Activated CD4-positive, alpha-beta T cell treated with anti-CD3 and anti-CD28 coated beads, Interleukin-2, Interleukin-6, amounts not matched to agents 100 ng/mL and 50 ng/mL, durations not matched to agents 16 hours and 8 hours (primary cell): ENCODE results near the gene HECTD1.
"Not testable (repeated sequence)": the region's sequence is repeated elsewhere in the genome, so short reads cannot be mapped to it uniquely, and the experiment has no call there.

Experiments used
- DNase-seq: peaks from one replicate; pipeline ENCODE4 v3.0.0-alpha.2; 2020

Gene HECTD1

DNA sequence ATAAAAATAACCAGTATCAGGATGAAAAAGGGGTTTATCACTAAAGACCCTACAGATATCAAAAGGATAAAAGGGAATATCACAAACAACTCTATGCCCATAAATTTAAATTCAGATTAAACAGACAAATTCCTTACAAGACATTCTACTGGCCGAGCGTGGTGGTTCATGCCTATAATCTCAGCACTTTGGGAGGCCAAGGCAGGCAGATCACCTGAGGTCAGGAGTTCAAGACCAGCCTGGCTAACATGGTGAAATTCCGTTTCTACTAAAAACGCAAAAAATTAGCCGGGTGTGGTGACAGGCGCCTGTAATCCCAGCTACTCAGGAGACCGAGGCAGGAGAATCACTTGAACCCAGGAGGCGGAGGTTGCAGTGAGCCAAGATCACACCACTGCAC is 15.0 kb downstream of the HECTD1 start:
- not testable (repeated sequence) for DNase-seq

DNA sequence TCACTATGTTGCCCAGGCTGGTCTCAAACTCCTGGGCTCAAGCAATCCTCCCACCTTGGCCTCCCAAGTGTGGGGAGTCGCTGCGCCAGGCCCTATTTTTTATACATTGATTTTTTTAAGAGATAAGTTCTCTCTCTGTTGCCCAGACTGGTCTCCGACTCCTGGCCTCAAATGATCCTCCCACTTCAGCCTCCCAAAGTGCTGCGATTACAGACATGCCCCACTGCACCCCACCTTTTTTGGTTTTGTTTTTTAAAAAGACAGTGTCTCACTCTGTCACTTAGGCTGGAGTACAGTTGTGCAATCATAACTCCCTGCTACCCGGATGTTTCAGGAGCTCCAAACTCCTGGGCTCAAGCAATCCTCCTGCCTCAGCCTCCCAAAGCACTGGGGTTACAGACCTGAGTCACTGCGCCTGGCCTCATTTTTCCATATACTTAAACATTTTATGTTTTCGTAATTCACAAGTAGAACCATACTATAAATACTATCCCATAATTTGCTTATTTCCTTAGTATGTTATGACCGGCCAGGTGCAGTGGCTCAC is 16.8 kb downstream of the HECTD1 start:
- no peak for DNase-seq

DNA sequence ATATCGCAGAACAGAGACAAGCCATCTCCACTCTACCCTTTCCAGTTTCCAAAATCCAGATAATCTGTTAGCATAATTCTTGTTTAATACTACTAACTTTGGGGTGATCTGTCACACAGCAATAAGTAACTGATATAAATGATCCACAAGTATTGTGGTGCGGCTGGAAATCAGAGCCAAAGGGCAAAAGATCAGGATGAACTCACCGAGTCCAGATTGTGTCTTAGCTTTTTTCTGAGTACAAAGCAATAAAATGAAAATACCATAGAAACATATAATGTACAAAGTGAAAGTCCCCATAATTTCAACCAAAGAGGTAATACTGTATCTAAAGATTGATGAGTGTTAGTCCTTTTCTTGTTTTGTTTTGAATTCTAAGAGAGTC is 17.4 kb downstream of the HECTD1 start:
- DNase-seq, result no peak

DNA sequence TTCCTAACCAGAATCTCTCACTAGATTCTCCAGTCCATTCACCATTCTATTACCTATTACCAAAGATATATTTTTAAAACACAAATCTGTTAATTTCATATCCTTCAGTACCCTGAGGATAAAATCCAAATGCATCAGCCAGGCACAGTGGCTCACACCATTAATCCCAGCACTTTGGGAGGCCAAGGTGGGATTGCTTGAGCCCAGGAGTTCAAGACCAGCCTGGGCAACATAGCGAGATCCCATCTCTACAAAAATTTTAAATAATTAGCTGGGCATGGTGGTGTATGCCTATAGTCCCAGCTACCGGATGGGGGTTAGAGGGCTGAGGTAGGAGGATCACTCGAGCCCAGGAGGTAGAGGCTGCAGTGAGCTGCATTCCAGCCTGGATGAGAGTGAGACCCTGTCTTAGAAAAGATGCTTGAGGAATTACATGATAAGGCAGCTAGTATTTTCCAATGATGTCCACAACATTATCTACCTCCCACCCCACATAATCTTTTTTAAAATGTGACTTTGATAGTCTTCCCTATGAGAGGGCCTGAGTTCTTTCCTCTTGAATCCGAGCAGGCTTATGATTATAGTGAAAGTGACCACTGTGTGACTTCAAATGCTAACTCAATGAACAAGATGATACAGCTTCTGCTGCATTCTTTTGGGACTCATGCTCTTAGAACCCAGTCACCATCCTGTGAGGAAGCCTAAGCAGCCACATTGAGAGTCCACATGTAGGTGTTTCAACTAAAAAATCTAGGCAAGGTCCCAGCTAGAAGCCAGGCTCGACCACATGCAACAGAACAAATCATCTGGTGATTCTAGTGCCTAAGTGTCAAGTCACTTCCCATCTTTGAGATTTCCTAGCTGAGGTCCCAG is 18.0 kb downstream of the HECTD1 start:
- DNase-seq, result no peak

DNA sequence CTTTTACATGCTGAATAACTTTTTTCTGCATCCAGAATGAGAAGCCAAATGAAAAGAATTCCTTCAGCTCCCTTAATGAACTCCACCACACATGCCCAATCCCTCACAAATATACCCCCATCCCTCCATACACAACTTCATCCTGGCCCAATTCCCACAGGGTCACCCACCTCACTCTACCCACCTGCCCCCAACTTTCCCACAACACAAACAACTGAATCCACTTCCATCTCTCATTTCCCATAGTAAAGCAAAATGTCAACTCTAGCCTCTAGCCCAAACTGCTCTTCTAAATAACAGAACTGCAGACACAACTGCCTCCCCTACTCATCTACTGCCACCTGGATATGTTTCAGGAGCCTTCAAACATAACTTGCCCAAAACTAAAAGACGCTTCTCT is 18.8 kb downstream of the HECTD1 start:
- DNase-seq, result no peak

DNA sequence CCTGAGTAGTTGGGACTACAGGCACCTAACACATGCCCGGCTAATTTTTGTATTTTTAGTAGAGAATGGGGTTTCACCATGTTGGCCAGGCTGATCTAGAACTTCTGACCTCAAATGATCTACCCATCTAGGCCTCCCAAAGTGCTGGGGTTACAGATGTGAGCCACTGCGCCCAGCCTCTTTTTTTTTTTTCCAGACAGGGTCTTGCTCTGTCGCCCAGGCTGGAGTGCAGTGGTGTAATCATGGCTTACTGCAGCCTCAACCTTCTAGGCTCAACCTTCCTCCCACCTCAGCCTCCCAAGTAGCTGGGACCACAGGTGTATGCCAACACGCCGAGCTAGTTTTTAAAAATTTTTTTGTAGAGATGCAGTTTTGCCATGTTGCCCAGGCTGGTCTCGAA is 25.6 kb downstream of the HECTD1 start:
- not testable (repeated sequence) for DNase-seq

DNA sequence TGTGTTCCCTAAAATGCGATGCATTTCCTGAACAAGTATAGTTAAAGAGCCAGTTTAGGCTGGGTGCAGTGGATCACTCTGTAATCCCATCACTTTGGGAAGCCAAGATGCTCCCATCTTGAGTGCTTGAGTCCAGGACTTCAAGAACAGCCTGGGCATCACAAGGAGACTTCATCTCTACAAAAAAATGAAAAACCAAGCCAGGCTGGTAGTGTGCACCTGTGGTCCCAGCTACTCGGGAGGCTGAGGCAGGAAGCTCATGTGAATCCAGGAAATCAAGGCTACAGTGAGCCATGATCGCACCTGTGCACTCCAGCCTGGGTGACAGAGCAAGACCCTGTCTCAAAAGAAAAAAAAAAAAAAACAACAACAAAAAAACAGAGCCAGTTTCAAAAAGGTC is 26.3 kb downstream of the HECTD1 start:
- no peak for DNase-seq

DNA sequence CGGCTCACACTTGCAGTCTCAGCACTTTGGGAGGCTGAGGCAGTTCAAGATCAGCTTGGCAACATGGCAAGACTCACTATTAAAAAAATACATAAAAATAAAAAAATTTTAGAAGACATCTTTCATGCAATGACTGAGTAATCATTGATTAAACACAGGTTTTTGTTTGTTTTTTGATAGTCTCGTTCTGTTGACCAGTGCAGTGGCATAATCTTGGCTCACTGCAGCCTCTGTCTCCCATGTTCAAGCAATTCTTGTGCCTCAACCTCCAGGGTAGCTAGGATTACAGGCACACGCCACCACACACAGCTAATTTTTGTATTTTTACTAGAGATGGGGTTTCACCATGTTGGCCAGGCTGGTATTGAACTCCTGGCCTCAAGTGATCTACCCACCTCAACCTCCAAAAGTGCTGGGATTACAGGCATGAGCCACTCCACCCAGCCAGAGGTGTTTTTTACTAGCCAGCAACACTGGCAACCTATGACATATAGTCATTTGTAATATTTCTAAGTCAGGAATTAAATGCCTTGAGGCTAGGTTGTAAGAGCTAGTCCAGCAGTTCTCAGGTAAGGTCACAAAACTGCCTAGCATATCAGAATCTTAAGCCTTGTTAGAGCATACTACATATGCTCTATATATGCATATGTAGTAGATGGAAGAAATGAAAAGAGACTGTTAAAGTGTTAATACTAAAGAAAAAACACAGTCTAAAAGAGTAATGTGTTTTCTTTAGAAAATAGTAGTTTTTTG is 27.1 kb downstream of the HECTD1 start:
- DNase-seq, result no peak

DNA sequence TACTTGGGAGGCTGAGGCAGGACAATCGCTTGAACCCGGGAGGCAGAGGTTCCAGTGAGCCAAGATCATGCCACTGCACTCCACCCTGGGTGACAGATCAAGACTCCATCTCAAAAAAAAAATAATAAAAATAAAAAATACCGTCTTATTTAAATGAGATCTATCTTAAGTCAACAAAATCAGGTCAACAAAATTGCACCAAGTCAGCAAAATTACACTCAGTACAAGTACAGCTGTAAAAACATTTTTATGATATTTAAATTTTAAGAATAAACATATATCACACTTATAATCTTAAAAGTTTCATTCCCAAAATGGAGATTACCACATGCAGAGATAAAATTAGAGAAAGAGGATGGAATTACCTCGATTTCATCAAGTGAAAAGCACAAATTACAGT is 33.2 kb downstream of the HECTD1 start:
- DNase-seq, result no peak

DNA sequence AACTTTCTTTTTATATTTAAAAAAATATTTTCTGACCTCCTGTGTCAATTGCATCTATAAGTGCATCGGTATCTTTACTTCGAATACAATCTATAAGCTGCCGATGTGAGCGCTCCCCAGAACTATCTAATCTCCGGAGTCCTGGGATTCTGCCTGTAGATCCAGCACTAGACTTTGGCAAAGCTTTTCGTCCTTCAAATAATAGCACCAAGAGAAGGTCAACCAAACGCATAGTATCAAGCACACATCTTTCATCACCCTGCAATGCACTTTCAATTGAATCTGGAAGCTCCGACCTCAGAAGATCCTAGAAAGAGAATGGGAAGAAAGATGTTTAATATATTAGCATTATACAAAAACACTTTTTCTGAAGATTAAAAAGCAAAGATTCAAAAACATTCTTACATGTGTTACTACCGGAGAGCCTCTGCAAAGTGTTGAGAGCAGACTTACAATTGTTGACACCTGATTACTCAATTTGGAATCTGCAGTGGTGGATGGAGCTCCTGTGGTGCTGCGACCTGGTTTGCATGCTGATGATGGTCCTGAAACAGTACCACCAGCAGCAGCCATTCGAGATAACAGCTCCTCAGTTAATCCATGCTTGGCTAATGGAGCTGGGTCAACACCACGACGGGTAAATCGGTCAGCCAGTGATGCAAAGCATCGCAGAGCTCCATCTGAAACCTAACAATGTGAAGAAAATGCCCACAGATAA is 34.3 kb downstream of the HECTD1 start:
- no peak for DNase-seq

DNA sequence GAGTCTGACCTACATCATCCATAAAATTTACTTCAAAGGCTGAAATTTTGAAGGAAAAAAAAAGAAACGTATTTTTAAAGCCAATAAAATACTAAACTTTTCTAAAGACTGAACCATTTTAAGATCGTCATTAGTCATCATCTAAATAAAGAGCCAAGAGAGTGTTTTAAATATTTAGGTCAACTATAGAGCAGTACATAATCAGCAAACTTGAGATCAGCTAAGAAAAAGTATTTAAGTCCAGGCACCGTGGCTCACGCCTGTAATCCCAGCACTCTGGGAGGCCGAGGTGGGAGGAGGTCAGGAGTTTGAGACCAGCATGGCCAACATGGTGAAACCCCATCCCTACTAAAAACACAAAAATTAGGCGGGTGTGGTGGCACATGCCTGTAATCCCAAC is 35.5 kb downstream of the HECTD1 start:
- no peak for DNase-seq

DNA sequence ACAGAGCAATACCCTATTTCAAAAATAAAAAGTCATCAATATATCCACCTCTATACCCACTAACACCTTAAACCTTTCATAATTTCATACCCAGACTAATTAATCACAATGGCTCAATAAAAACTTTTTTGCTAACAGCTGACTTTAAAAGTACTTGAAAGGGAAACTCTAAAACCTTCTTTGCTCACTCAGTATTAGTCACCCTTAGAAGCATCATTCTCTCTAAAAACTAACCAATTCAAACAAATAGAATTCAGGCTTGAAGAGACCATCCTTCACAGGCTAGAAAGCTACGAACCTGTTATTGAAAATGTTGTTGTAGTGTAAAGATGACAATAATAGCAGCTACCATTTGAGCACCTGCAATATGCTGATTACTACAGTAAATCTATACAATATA is 37.2 kb downstream of the HECTD1 start:
- no peak for DNase-seq

DNA sequence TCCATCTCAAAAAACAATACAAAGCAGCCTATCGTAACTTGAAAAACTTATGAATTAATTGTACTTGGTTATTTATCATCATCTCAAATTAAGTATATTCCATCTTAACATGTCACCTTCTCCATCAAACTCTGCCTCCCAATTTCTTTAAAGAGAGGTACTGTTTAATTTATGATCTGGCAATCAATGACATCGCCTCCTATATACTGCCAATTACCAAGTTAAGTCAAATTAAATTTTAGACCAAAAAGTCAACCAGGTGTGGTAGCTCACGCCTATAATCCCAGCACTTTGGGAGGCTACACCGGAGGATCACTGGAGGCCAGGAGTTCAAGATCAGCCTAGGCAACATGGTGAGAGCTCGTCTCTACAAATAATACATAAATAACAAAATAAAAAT is 37.7 kb downstream of the HECTD1 start:
- DNase-seq, result no peak

DNA sequence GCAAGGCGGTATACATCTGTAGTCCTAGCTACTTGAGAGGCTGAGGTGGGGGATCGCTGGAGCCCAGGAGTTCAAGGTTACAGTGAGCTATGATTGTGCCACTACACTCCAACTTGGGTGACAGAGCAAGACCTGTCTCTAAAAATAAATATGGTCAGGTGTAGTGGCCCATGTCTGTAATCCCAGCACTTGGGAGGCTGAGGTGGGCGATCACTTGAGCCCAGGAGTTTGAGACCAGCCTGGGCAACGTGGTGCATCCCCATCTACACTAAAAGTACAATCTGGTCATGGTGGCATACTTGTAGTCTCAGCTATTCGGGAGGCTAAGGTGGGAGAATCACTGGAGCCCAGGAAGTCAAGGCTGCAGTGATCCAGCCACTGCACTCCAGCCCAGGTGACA is 40.6 kb downstream of the HECTD1 start:
- DNase-seq, result no peak

DNA sequence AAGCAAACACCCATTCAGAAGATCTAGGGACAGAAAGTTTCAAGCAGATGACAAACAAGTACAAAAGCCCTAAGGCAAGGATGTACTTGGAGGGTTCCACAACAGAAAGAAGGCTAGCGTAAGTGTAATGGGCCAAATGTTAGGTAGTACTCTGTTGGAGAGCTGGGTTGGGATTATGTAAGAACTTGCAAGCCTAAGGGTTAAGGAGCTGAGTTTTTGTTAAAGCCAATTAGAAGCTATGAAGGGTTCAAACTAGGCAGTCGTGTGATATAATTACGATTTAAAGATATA is 41.4 kb downstream of the HECTD1 start:
- DNase-seq, result no peak

DNA sequence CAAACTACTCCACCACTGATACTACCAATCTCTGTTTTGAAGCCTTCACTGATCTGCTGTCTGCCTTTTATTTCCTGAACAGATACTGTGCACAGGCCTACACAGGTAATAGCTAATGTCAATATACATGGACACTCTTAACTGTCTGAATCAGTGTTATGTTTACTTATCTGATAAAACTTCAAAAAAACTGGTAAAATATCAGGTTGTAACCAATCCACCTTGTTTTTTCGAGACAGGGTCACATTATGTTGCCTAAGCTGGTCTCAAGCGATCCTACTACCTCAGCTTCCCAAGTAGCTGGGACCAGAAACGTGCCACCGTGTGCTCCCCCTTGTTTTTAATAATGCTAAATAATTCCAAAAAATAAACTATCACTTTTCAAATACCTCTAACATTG is 43.5 kb downstream of the HECTD1 start:
- DNase-seq, result no peak

DNA sequence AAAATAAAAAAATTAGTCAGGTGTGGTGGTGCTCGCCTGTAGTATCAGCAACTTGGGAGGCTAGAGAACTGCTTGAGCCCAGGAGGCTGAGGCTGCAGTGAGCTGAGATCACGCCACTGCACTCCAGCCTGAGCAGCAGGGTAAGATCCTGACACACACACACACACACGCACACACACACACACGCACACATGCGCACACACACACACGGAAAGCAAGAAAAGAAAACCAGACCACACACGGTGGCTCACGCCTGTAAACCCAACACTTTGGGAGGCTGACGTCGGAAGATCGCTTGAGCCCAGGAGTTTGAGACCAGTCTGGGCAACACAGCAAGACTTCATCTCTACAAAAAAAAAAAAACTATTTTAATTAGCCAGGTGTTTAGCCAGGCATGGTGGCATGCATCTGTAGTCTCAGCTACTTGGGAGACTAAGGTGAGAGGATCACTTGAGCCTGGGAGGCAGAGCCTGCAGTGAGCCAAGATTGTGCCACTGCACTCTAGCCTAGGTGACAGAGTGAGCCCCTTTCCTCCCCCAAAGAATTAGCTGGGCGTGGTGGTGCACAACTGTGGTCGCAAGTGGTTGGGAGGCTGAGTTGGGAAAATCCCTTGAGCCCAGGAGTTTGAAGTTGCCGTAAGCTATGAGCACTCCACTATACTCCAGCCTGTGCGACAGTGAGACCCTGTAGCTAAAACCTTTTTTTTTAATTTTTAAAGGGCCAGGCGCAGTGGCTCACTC is 44.5 kb downstream of the HECTD1 start:
- DNase-seq, result no peak

DNA sequence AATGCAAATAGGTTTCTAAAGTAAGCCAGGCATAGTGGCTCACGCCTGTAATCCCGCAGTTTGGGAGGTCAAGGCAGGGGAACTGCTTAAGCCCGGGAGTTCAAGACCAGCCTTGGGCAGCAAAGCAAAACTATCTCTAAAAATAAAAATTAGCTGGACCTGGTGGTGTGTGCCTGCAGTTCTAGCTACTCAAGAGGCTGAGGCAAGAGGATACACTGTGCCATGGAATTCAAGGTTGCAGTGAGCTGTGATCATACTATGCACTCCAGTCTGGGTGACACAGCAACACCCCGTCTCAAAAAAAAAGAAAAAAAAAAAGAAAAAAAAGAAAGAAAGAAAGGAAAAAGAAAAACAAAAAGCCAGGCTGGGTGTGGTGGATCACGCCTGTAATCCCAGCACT is 46.3 kb downstream of the HECTD1 start:
- no peak for DNase-seq

DNA sequence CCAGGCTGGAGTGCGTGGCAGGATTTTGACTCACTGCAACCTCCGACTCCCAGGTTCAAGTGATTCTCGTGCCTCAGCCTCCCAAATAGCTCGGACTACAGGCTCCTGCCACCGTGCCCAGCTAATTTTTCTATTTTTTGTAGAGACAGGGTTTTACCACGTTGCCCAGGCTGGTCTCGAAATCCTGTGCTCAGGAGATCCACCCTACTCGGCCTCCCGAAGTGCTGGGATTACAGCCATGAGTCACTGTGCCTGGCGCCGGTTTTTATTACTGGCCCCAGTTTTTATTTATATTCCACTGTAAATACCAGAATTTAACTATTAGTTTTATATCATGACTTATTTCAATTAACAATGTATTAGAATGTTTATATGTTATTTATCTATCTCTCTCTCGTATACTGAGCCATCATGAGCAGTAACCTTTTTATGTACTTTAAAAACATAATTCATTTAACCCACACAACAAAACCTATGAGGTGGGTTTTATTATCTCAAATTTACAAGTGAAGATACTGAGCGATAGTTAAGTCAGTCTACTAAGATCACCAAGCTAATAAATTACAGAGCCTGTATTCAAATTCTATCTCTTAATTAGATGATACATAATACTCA is 47.8 kb downstream of the HECTD1 start:
- DNase-seq, result no peak

DNA sequence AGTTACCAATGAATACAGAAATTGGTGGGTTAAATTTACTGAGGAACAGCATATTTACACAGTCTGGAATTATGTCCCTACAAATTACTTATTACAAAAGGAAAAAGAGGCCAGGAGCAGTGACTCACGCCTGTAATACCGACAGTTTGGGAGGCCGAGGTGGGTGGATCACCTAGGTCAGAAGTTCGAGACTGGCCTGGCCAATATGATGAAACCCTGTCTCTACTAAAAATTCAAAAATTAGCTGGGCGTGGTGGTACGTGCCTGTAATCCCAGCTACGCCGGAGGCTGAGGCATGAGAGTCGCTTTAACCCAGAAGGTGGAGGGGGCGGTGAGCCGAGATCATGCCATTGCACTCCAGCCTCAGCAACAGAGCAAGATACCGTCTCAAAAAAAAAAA is 52.6 kb downstream of the HECTD1 start:
- DNase-seq, result no peak

DNA sequence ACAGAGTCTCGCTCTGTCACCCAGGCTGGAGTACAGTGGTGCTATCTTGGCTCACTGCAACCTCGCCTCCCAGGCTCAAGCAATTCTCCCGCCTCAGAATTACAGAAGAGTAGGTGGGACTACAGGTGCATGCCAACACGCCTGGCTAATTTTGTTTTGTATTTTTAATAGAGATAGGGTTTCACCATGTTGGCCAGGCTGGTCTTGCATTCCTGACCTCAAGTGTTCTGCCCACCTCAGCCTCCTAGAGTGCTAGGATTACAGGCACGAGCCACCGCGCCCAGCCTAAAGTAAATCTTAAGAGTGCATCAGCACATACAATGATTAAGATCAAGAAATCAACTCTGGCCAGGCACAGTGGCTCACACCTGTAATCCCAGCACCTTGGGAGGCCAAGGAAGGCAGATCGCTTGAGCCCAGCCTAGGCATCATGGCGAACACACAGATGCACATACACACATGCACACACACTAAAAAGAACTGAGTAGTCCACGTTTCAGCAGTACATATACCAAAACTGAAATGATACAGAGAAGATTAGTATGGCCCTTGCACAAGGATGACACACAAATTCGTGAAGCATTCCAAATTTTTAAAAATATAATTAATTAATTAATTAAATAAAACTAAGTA is 65.0 kb downstream of the HECTD1 start:
- no peak for DNase-seq

DNA sequence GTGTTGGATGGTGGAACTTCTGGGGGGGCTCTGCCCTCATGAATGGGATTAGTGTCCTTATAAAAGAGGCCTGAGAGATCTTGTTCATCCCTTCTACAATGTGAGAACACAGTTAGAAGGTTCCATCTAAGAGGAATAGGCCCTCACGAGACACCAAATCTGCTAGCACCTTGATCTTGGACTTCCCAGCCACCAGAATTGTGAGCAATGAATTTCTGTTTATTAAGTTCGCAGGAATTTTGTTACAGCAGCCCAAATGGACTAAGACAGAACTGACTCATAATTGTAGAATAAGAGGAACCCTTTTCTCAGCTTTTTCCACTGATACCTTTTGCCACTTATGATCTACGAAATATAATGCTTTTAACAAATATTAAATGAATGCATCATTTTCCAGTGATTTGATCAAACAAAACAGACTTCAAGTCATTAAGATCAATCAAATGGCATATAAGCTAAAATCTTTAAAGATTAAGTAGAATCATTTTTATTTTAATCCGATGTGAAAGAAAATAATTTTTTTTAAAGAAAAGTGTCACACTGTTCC is 68.2 kb downstream of the HECTD1 start:
- DNase-seq, result no peak
